HEK293 (cell line): ENCODE results near the gene AXIN1.
A peak's percentile ranks its signal among the peaks of the same experiment; 100 is the strongest.

Experiments
- CTCF ChIA-PET: fragments of 350-600 bp; formaldehyde crosslinking; extraction: SDS; loops from one replicate; lab custom pipeline; 2021; ENCODE audit warnings: antibody characterized with exemption; lab: Yijun Ruan, JAX
- POLR2A ChIA-PET: fragments of 300-600 bp; formaldehyde crosslinking; extraction: SDS; loops from one replicate; lab custom pipeline; 2020; ENCODE audit warnings: antibody characterized with exemption, inconsistent platforms; lab: Yijun Ruan, JAX
- H3K27ac ChIP-seq: fragments of 200-500 bp; sonication (Bioruptor generic); 2 replicates; pipeline ENCODE4 v1.5.1; 2014; ENCODE audit warnings: low read depth, low read length, control low read depth, inconsistent platforms; ENCODE audit errors: extremely low read depth
- H3K36me3 ChIP-seq, 2 experiments: fragments of 200-500 bp in 1 of 2; sonication (Bioruptor generic) in 1 of 2; 1 replicate in 1 of 2; 2 replicates in 1 of 2; pipeline ENCODE4 v1.5.1; 2014 to 2017; ENCODE audit warnings: inconsistent platforms in 2 of 2, low read length in 2 of 2; ENCODE audit not compliant: control insufficient read depth in 2 of 2, insufficient read depth in 1 of 2
- H3K4me1 ChIP-seq: fragments of 200-500 bp; sonication (Bioruptor generic); 2 replicates; pipeline ENCODE4 v1.5.1; 2014; ENCODE audit warnings: mild to moderate bottlenecking, low read length, inconsistent platforms; ENCODE audit not compliant: control insufficient read depth, insufficient read depth
- H3K4me3 ChIP-seq: 2 replicates; pipeline ENCODE4 v1.5.1; 2011; ENCODE audit warnings: low read depth, mild to moderate bottlenecking, control low read depth, low read length, moderate library complexity
- H3K9me3 ChIP-seq: fragments of 200-500 bp; sonication (Bioruptor generic); 2 replicates; pipeline ENCODE4 v1.5.1; 2014; ENCODE audit warnings: low read depth, low read length, inconsistent platforms; ENCODE audit not compliant: control insufficient read depth, insufficient read depth
- BCL11A ChIP-seq: fragments of 450-650 bp; formaldehyde crosslinking; IDR thresholded peaks from 2 replicates; pipeline ENCODE4 v1.5.1; 2016; ENCODE audit warnings: low read depth, missing biosample characterization, missing genetic modification characterization
- BCL11B ChIP-seq: fragments of 450-650 bp; formaldehyde crosslinking; IDR thresholded peaks from 2 replicates; pipeline ENCODE4 v1.5.1; 2016; ENCODE audit warnings: low read depth, missing biosample characterization, missing genetic modification characterization
- GLI2 ChIP-seq: fragments of 450-650 bp; formaldehyde crosslinking; IDR thresholded peaks from 2 replicates; pipeline ENCODE4; 2017; ENCODE audit warnings: missing biosample characterization, missing genetic modification characterization, low read depth, borderline replicate concordance
- GLIS1 ChIP-seq: fragments of 450-650 bp; formaldehyde crosslinking; IDR thresholded peaks from 2 replicates; pipeline ENCODE4 v1.5.1; 2016; ENCODE audit warnings: missing biosample characterization, missing genetic modification characterization
- KLF1 ChIP-seq: fragments of 450-650 bp; formaldehyde crosslinking; IDR thresholded peaks from 2 replicates; pipeline ENCODE4 v1.5.1; 2016; ENCODE audit warnings: missing biosample characterization, missing genetic modification characterization
- PBX3 ChIP-seq: sonication (generic); formaldehyde crosslinking; IDR thresholded peaks from 2 replicates; pipeline ENCODE4 v1.8.1; 2022; ENCODE audit warnings: mild to moderate bottlenecking, moderate library complexity, missing genetic modification reagents
- PRDM10 ChIP-seq: fragments of 450-650 bp; formaldehyde crosslinking; IDR thresholded peaks from 2 replicates; pipeline ENCODE4 v1.5.1; 2016; ENCODE audit warnings: missing biosample characterization, missing genetic modification characterization
- REST ChIP-seq: fragments of 450-650 bp; formaldehyde crosslinking; IDR thresholded peaks from 2 replicates; pipeline ENCODE4 v1.5.1; 2016; ENCODE audit warnings: missing biosample characterization, missing genetic modification characterization
- SCRT2 ChIP-seq: fragments of 450-650 bp; formaldehyde crosslinking; IDR thresholded peaks from 2 replicates; pipeline ENCODE4 v1.5.1; 2016; ENCODE audit warnings: missing biosample characterization, missing genetic modification characterization
- SETDB1 ChIP-seq: IDR thresholded peaks from one replicate; pipeline ENCODE4 v1.6.1; 2017; ENCODE audit warnings: mild to moderate bottlenecking, low read length, moderate library complexity, mixed read lengths; ENCODE audit not compliant: insufficient read length
- YY1 ChIP-seq: fragments of 450-650 bp; formaldehyde crosslinking; IDR thresholded peaks from 2 replicates; pipeline ENCODE4 v1.5.1; 2018; ENCODE audit warnings: missing biosample characterization, missing genetic modification characterization
- ZBTB21 ChIP-seq: fragments of 450-650 bp; formaldehyde crosslinking; IDR thresholded peaks from 2 replicates; pipeline ENCODE4 v1.5.1; 2017; ENCODE audit warnings: missing biosample characterization, missing genetic modification characterization
- ZFP69B ChIP-seq: fragments of 450-650 bp; formaldehyde crosslinking; IDR thresholded peaks from 2 replicates; pipeline ENCODE4 v1.5.1; 2016; ENCODE audit warnings: missing biosample characterization, missing genetic modification characterization
- ZNF10 ChIP-seq: fragments of 450-650 bp; formaldehyde crosslinking; IDR thresholded peaks from 2 replicates; pipeline ENCODE4 v1.5.1; 2017; ENCODE audit warnings: missing biosample characterization, missing genetic modification characterization
- ZNF132 ChIP-seq: fragments of 450-650 bp; formaldehyde crosslinking; IDR thresholded peaks from 2 replicates; pipeline ENCODE4 v1.5.1; 2017; ENCODE audit warnings: missing biosample characterization, missing genetic modification characterization, borderline replicate concordance
- ZNF529 ChIP-seq: fragments of 450-650 bp; formaldehyde crosslinking; IDR thresholded peaks from 2 replicates; pipeline ENCODE4 v1.5.1; 2017; ENCODE audit warnings: missing genetic modification characterization, missing biosample characterization; ENCODE audit not compliant: insufficient replicate concordance
- ZNF555 ChIP-seq: fragments of 450-650 bp; formaldehyde crosslinking; conservative IDR thresholded peaks from 2 replicates; pipeline ENCODE4 v1.5.1; 2017; ENCODE audit warnings: missing biosample characterization, mild to moderate bottlenecking, missing genetic modification characterization, inconsistent platforms
- ZNF561 ChIP-seq: fragments of 450-650 bp; IDR thresholded peaks from 2 replicates; pipeline ENCODE4 v1.5.1; 2018; ENCODE audit warnings: missing biosample characterization, missing genetic modification characterization, borderline replicate concordance
- ZNF580 ChIP-seq: fragments of 450-650 bp; formaldehyde crosslinking; IDR thresholded peaks from 2 replicates; pipeline ENCODE4 v1.5.1; 2016; ENCODE audit warnings: missing biosample characterization, missing genetic modification characterization
- ZNF600 ChIP-seq: fragments of 450-650 bp; formaldehyde crosslinking; IDR thresholded peaks from 2 replicates; pipeline ENCODE4 v1.5.1; 2016; ENCODE audit warnings: missing biosample characterization, missing genetic modification characterization
- ZNF639 ChIP-seq: fragments of 450-650 bp; formaldehyde crosslinking; IDR thresholded peaks from 2 replicates; pipeline ENCODE4 v1.5.1; 2016; ENCODE audit warnings: missing biosample characterization, missing genetic modification characterization
- ZNF701 ChIP-seq: fragments of 450-650 bp; formaldehyde crosslinking; IDR thresholded peaks from 2 replicates; pipeline ENCODE4 v1.5.1; 2016; ENCODE audit warnings: missing biosample characterization, missing genetic modification characterization
- ZNF707 ChIP-seq: fragments of 450-650 bp; formaldehyde crosslinking; IDR thresholded peaks from 2 replicates; pipeline ENCODE4 v1.5.1; 2016; ENCODE audit warnings: missing biosample characterization, missing genetic modification characterization
- ZSCAN30 ChIP-seq: fragments of 450-650 bp; IDR thresholded peaks from 2 replicates; pipeline ENCODE4 v1.5.1; 2018; ENCODE audit warnings: missing biosample characterization, mild to moderate bottlenecking, missing genetic modification characterization, moderate library complexity

AXIN1 gene

GRCh38 chr16:330741-331140, 21.8 kb downstream of the AXIN1 start:
- Histone ChIP-seq H3K4me3 (no peak overlapping the region), H3K9me3 (no peaks in the 10 kb centered on the region), H3K27ac (no peak overlapping the region), H3K4me1 (peaks cover 8% of the 10 kb centered on the region; the same call in 1 of the 2 replicates), H3K36me3 (no peaks in the 10 kb centered on the region)
- ChIA-PET CTCF (interaction anchor here (0.6 to 0.9 kb wide), 2 partner anchors 78 to 265 kb away, joined by 4 to 6 read pairs; no protein-coding TSS in a partner anchor), POLR2A (no interaction called here)
- no peak for TF ChIP-seq BCL11B (tag by site-specific recombination)
- TF ChIP-seq ZBTB21 (tag by site-specific recombination) = no peak
- no peak for TF ChIP-seq ZNF701
- no peak for TF ChIP-seq REST (tag by site-specific recombination)
- TF ChIP-seq ZNF580 (tag by site-specific recombination) = no peak
- no peak for TF ChIP-seq ZNF555 (tag by site-specific recombination)
- no peak for TF ChIP-seq ZNF639 (tag by site-specific recombination)
- no peak for TF ChIP-seq ZNF561 (tag by site-specific recombination)

GRCh38 chr16:325375-326145, 27.0 kb downstream of the AXIN1 start:
- Histone ChIP-seq H3K36me3 (peaks cover 0 to 4% of the 10 kb centered on the region in 2 experiments; a peak in 1 of 3 replicates), H3K4me3 (no peak overlapping the region), H3K27ac (peak overlapping the region; percentile 6; the same call in 1 of the 2 replicates), H3K4me1 (peaks cover 17% of the 10 kb centered on the region), H3K9me3 (no peaks in the 10 kb centered on the region)
- ChIA-PET CTCF (interaction anchor here (0.7 to 0.8 kb wide), 2 partner anchors 36 to 120 kb away, joined by 3 read pairs; no protein-coding TSS in a partner anchor), POLR2A (interaction anchor here (2.6 kb wide), 1 partner anchor 27 kb away, joined by 9 read pairs; the partner anchor contains the start of gene AXIN1)
- TF ChIP-seq YY1 (tag by site-specific recombination) = no peak
- no peak for TF ChIP-seq KLF1
- TF ChIP-seq PBX3 = no peak
- no peak for TF ChIP-seq BCL11A (tag by site-specific recombination)
- TF ChIP-seq ZNF132 (tag by site-specific recombination) = no peak
- TF ChIP-seq GLIS1 (tag by site-specific recombination) = no peak
- TF ChIP-seq ZFP69B (tag by site-specific recombination) = no peak
- TF ChIP-seq SETDB1 = no peak
- TF ChIP-seq ZNF529 (tag by site-specific recombination) = no peak
- no peak for TF ChIP-seq GLI2 (tag by site-specific recombination)
- TF ChIP-seq SCRT2 = peak; percentile 35; the same call in 1 of the 2 replicates
- TF ChIP-seq ZNF600 = 0 out of 2 replicates have a peak, but pooled peaks have one; percentile 30
- TF ChIP-seq ZNF10 (tag by site-specific recombination) = no peak
- TF ChIP-seq ZSCAN30 (tag by site-specific recombination) = no peak
- no peak for TF ChIP-seq ZNF707 (tag by site-specific recombination)
- no peak for TF ChIP-seq PRDM10 (tag by site-specific recombination)
